Peyer's patch (tissue), 4 donors: ENCODE data around the gene USF2. TPM values are rescaled to one million over a fixed set of nuclear protein-coding genes. Genes with fewer than 3 reads are reported as not detected.

ENCODE experiments used
- DNase-seq, 3 donors: peaks; one replicate each; pipeline ENCODE4 v3.0.0-alpha.2; 2017 to 2019
- H3K27ac ChIP-seq, 4 donors: fragments of 200-600 bp; sonication (generic); one replicate each; pipeline ENCODE4 v1.5.1; 2016 to 2019
- H3K27me3 ChIP-seq, 2 donors: fragments of 200-600 bp; sonication (generic); one replicate each; pipeline ENCODE4 v1.5.1; 2019
- H3K36me3 ChIP-seq, 3 donors: fragments of 200-600 bp; sonication (generic); one replicate each; pipeline ENCODE4 v1.5.1; 2016 to 2019
- H3K4me1 ChIP-seq, 4 donors: fragments of 200-600 bp; sonication (generic); one replicate each; pipeline ENCODE4 v1.5.1; 2016 to 2019
- H3K4me3 ChIP-seq, 4 donors: fragments of 200-600 bp; sonication (generic); 1 replicate in 3 of 4; 2 replicates in 1 of 4; pipeline ENCODE4 v1.5.1; 2016 to 2019; ENCODE audit warnings: mild to moderate bottlenecking in 1 of 4
- H3K9me3 ChIP-seq, 4 donors: fragments of 200-600 bp; sonication (generic); one replicate each; pipeline ENCODE4 v1.5.1; 2016 to 2019; ENCODE audit warnings: mild to moderate bottlenecking in 1 of 4
- CTCF ChIP-seq, 6 experiments: fragments of 450-650 bp in 4 of 6; fragments of 200-600 bp in 2 of 6; sonication (generic) in 1 of 6; IDR thresholded peaks; one replicate each; pipeline ENCODE4 v1.5.1; 2017 to 2019; ENCODE audit warnings: antibody characterized with exemption in 6 of 6, mild to moderate bottlenecking in 3 of 6, moderate library complexity in 1 of 6
- POLR2A ChIP-seq, 2 donors: fragments of 450-650 bp; IDR thresholded peaks; one replicate each; pipeline ENCODE4 v1.5.1; 2017; ENCODE audit warnings: antibody characterized with exemption in 2 of 2, mild to moderate bottlenecking in 2 of 2, moderate library complexity in 2 of 2
- total RNA-seq, 4 donors: library from RNA; depleted of rRNA; stranded (reverse); fragments of >200 nt; gene quantifications; one replicate each; pipeline ENCODE4 v1.1.0, GENCODE V29; 2016

Gene USF2
- total RNA-seq, 4 donors from 2014 or later, result 112 to 201 (median 142) TPM

GRCh38 chr19:35249146-35249847 is 19.5 kb upstream of the USF2 start:
- no peaks in the 10 kb centered on the region for H3K9me3 ChIP-seq
- TF ChIP-seq CTCF (IDR thresholded peaks at IDR 0.05), result no peak
- TF ChIP-seq POLR2A (IDR thresholded peaks at IDR 0.05), result no peak
- H3K4me3 ChIP-seq, result peak overlapping the region; percentile 73 to 90 (median 75)
- H3K36me3 ChIP-seq, result peaks cover 0 to 24% (median 0%) of the 10 kb centered on the region in 3 donors
- peak in 1 of 3 donors; percentile 40 for DNase-seq
- no peaks in the 10 kb centered on the region for H3K27me3 ChIP-seq
- H3K4me1 ChIP-seq, result peaks cover 0 to 19% (median 0%) of the 10 kb centered on the region in 4 donors
- peak overlapping the region; percentile 89 to 98 (median 94) for H3K27ac ChIP-seq

GRCh38 chr19:35249848-35250711 is 18.7 kb upstream of the USF2 start:
- H3K27me3 ChIP-seq, result no peaks in the 10 kb centered on the region
- H3K36me3 ChIP-seq, result peaks cover 0 to 32% (median 0%) of the 10 kb centered on the region in 3 donors
- peak; percentile 17 to 47 (median 44) for DNase-seq
- TF ChIP-seq CTCF (IDR thresholded peaks at IDR 0.05) (no peak), POLR2A (IDR thresholded peaks at IDR 0.05) (no peak)
- H3K4me3 ChIP-seq, result peak overlapping the region; percentile 73 to 90 (median 75)
- no peaks in the 10 kb centered on the region for H3K9me3 ChIP-seq
- peaks cover 0 to 19% (median 0%) of the 10 kb centered on the region in 4 donors for H3K4me1 ChIP-seq
- H3K27ac ChIP-seq, result peak overlapping the region; percentile 89 to 98 (median 94)

DNA sequence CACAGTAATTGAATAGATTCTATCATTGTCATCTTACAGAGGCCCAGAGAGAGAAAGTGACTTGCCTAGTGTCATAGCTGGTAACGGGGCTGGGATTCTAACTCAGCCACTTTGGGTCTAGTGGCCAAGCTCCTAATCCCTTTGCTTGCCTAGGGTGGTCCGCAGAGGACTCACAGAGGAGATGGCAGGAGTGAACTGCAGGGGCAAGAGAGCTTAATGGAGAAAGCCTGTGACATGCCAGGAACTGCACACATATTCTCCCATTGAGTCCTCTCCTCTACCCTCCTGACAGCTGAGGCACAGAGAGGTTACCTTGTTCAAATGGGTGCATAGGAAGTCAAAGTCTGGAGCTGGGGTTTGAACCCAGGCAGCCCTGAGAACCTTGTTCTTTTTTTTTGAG is 17.3 kb upstream of the USF2 start:
- H3K9me3 ChIP-seq, result no peaks in the 10 kb centered on the region
- no peaks in the 10 kb centered on the region for H3K27me3 ChIP-seq
- peaks cover 0 to 19% (median 0%) of the 10 kb centered on the region in 4 donors for H3K4me1 ChIP-seq
- no peak overlapping the region for H3K4me3 ChIP-seq
- DNase-seq, result peak in 1 of 3 donors; percentile 13
- H3K27ac ChIP-seq, result no peak overlapping the region
- TF ChIP-seq CTCF (IDR thresholded peaks at IDR 0.05), result no peak
- no peak for TF ChIP-seq POLR2A (IDR thresholded peaks at IDR 0.05)
- H3K36me3 ChIP-seq, result peaks cover 0 to 36% (median 0%) of the 10 kb centered on the region in 3 donors

- H3K27me3 ChIP-seq, result no peaks in the 10 kb centered on the region
- DNase-seq, result peak in 2 of 3 donors; percentile 9 to 36
- no peaks in the 10 kb centered on the region for H3K9me3 ChIP-seq
- peaks cover 0 to 19% (median 0%) of the 10 kb centered on the region in 4 donors for H3K4me1 ChIP-seq
- TF ChIP-seq POLR2A (IDR thresholded peaks at IDR 0.05) (no peak), CTCF (IDR thresholded peaks at IDR 0.05) (no peak)
- peaks cover 0 to 36% (median 0%) of the 10 kb centered on the region in 3 donors for H3K36me3 ChIP-seq
- no peak overlapping the region for H3K4me3 ChIP-seq
- peak overlapping the region in 1 of 4 donors; percentile 30 for H3K27ac ChIP-seq
These were observed 15.2 kb upstream of the USF2 start for GRCh38 chr19:35253316-35254286.
